GM21528 (cell line): ENCODE results near the gene NPAS1.
"Not testable (repeated sequence)": the region's sequence is repeated elsewhere in the genome, so short reads cannot be mapped to it uniquely, and the experiment has no call there.

ENCODE experiments used
- ATAC-seq: cut with Tn5 transposase; IDR thresholded peaks from one replicate; pipeline ENCODE4 v1.9.1; 2021; ENCODE audit warnings: mild to moderate bottlenecking, moderate library complexity; ENCODE audit not compliant: unreplicated experiment, low FRiP score

The NPAS1 gene

GRCh38 chr19:47044946-47045866 is 25.6 kb downstream of the NPAS1 start:
- ATAC-seq: no peak

- no peak for ATAC-seq
These were observed 26.3 kb downstream of the NPAS1 start for GRCh38 chr19:47045867-47046470.

DNA sequence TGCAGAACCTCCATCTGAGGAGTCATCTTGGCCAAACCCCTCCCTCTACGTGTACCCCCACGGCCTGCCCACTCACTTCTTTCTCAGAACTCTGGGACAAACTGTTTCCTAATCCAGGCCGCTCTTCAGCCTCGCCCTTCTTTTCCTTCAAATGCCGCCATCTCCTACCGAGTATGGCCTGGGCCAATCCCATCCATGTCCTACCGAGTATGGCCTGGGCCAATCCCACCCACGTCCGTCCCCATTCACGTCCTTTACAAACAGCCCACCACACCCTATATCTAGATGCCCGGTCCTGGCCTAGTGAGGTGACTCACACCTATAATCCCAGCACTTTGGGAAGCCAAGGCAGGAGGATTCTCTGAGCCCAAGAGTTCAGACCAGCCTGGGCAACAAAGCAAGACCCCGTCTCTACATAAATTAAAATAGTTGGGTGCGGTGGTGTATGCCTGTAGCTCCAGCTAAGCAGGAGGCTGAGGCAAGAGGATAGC is 27.7 kb downstream of the NPAS1 start:
- no peak for ATAC-seq

GRCh38 chr19:47047763-47048405 is 28.2 kb downstream of the NPAS1 start:
- ATAC-seq: peak; percentile 42

DNA sequence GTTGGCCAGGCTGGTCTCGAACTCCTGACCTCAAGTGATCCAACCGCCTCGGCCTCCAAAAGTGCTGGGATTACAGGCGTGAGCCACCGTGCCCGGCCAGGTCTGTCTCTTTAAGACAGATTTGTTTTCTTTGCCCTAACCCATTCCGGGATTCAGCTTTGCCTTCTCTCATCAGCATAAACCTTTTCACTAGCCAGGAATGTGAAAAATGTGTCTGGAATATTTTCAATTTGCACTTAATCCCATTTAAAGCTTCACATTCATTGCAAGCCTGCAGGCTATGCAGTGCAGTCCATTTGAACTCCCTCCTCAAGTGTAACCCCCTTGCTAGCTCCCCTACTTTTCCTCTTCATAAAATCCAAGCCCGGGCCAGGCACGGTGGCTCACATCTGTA is 29.7 kb downstream of the NPAS1 start:
- no peak for ATAC-seq

DNA sequence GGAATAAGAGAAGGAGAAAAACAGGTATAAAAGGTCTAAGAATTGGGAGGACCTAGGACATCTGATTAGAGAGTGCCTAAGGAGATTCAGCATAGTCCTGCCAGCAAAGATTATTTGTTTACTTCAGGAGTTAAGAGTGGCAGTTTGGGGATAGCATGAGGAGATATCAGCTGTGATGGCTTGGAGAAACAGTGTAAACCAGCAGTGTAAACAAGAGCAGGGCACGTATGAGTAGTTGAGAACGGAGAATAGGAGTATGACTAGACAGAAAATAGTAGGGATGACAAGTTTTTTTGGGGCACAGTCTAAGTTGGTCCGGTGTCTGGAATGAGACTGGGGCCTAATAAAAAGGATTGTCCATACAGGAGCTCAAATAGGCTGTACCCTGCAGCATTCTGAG is 30.9 kb downstream of the NPAS1 start:
- not testable (repeated sequence) for ATAC-seq

DNA sequence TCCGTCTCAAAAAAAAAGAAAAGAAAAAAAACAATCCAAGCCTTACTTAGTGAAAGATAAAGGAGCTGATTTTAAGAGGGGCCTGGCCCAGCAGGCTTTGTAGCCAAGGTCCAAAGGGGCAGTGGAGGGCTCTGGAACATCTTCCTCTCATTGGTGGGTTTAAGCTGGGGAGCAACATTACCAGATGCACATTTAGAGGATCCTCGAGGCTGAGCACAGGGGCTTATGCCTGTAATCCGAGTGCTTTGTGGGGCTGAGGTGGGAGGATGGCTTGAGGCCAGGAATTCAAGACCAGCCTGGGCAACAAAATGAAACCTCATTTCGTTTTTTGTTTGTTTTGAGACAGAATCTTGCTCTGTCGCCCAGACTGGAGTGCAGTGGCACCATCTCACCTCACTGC is 36.8 kb downstream of the NPAS1 start:
- ATAC-seq: no peak

DNA sequence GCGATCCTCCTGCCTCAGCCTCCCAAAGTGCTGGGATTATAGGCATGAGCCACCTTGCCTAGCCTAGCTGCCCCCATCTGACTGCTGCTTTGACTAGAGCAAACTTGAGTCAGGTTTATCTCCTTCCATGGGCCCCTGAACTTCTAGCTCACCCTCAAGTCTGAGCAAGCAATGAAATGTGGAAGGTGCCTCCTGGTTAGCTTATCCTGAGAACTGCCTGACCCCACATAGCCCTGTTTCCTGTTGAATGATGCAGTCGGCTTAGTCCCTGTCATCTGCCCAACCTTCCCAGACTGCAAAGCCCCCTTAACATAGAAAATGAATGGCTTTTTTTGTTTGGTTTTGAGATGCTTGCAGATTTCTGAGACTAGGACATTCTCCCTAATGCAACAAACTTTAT is 37.7 kb downstream of the NPAS1 start:
- ATAC-seq: no peak

DNA sequence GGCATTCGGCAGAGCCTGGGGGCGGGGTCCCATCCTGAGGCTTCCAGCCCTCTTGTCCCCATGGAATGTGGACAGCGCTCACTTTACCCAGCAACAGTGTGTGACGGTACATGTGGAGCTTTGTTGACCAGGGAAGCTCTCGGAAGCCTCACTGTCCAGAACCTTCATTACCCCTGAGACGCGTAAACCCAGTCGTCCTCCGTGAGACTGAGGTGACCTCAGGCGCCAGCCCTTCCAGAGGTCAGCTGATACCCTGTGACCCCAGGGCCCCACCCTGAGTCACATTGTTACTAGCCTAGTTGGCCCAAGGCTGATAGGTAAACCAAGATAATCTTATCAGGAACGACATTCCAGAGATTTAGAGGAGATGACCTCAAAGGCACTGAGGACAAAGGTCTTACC is 39.0 kb downstream of the NPAS1 start:
- ATAC-seq: no peak

DNA sequence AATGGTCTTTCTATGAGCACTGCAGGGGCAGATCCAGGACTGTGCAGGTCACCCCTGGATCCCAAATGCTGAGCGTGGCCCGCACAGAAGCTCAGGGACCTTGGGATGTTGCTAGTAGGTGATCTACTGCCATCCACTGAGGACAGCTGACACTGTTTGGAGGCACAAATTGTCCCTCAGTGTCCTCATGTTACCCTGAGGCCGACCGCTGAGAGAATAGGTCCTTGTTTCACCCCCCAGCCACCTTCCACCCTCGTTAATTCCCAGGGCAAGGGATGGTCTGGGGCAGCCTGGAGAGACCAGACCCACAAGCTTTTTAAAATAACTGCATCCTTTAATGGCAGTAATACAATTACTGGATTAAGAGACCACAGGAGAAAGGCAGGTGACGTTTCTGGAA is 44.2 kb downstream of the NPAS1 start:
- no peak for ATAC-seq

- ATAC-seq: no peak
These were observed 45.6 kb downstream of the NPAS1 start for GRCh38 chr19:47065242-47065641.

- no peak for ATAC-seq
These were observed 47.0 kb downstream of the NPAS1 start for GRCh38 chr19:47066376-47067214.

DNA sequence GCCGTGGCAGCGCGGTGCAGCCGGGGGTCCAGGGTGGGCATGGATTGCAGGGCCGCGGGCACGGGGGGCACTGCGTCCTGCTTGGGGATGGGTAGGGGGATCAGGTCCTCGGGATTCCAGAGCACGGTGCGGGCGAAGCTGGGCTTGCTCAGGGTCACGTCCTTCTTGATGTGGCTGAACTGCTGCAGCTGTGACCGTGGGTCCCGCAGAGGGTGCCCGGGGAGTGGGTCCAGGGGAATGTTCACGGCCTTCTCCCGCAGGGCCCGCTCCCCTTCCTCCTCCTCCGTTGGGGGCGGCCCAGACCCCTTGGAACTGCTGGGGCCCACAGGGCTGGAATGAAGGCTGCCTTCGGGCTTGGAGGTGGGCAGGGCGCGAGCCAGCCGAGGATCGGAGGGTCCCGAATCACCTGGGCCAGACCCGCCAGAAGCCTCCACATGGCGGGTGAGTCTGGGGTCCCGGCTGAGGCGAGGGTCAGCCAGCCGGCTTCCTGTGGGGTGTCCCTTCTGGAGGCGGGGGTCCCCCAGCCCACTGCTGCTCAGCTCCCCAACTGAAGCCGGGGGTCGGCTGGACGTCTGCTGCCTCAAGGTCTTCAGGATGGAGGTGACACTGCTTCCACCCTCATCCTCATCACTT is 47.7 kb downstream of the NPAS1 start:
- ATAC-seq: no peak

GRCh38 chr19:47068246-47068645 is 48.6 kb downstream of the NPAS1 start:
- no peak for ATAC-seq

DNA sequence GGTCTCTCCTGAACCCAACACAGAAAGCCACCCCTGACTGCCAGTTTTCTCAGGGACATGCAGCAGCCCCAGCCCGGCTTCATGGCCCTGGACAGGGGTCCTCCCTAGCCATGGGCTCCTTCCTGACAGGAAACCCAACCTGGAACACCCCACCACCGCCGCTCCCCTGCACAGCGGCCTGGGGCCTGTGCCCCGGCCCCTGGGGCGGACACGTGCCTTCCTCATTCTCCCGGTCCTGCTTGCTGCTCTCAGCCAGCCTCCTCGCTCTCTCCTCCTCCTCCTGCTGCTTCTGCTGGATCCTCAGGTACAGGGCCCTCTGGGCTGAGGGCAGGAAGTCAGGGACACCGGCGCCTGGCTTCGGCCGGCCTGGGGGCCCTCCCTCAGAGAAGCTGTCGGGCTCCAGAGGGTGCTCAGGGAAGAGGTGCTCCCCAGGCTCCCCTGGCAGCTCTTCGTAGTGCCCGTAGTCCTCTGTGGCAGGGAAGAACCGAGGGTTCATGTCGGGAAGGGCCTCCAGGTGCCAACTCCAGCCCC is 49.3 kb downstream of the NPAS1 start:
- no peak for ATAC-seq

GRCh38 chr19:47069795-47070194 is 50.2 kb downstream of the NPAS1 start:
- no peak for ATAC-seq

DNA sequence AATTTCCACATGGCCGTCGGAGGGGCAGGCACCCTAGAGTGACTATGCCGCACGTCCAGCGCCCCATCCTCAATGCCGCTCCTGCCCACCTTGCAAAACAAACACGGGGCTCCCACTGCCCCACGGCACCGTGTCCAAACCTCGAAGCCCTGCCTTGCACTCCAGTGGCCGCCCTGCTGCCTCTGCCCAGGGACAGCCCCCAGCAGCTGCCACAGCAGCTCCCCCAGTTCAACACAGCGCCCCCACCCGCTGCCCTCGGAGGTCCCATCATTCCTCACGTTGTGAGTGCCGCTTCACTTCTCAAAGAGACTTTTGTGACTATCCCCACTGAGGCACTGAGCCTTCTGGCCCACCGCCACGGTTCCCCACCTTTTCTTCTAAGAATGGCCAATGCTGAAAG is 51.1 kb downstream of the NPAS1 start:
- no peak for ATAC-seq

- ATAC-seq: no peak
These were observed 52.1 kb downstream of the NPAS1 start for GRCh38 chr19:47071731-47072130.

- no peak for ATAC-seq
These were observed 52.7 kb downstream of the NPAS1 start for GRCh38 chr19:47072323-47072722.

DNA sequence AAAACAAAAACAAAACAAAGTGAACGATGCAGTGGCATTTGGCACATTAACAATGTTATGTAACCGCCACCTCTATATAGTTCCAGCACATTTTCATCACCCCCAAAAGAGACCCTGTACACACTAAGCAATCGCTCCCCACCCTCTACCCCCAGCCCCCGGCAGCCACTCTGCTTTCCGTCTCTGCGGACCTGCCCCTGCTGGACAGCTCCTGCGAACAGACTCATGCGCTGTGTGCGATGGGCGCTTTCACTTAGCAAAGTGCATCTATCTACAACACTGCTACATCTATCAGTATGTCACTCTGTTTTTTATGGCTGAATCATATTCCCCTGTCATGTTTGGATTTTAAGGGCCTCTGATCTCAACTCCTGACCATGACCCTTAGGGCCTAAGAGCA is 53.9 kb downstream of the NPAS1 start:
- no peak for ATAC-seq
